ENCODE data around the gene WRNIP1.

DNA sequence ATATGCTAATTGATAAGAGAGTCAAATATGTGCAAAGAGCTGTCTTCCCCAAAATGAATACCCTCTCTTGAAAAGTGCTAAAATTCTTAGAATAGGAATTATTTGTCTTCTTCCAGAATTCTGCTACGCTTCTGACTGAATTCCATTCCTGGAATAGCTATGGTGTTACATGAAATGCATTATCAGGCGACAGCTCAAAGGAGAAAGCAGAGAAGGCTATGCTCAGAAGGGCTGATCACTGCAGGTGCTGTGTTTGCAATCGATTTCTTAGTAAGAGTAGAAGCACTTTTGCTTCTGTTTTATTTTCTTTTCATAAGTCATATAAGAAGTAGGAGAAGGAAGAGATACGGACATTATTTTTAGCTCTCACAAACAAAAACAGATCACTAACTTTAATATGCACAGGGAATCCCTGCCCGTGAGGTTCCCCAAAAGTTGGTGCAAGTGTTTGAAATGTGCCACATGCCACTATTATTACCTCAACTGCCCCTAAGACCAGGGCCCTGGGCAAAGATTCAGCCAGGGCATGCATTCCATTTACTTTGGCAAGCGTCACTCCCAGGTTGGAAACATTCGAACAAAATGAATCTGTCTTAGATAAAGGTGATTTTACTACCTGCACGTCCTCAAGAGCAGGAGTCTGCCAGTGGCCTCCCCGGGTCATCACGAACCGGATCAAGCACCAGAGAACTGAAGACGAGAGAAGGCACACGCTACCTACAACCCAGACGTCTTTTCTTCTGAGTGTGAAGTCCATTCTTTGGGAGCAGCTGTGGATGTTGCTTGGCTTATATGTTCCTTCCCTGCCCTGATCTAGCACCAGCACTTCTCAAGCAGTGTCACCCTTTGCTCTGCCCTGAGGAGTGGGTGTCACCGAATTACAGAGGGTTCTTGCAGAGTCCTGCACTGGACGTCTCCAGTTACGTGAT lies 21.6 kb upstream of the WRNIP1 start:
- TF ChIP-seq POLR2A (IDR thresholded peaks at IDR 0.05) (no peak), POLR2AphosphoS5 (IDR thresholded peaks at IDR 0.05) (no peak), EP300 (IDR thresholded peaks at IDR 0.05) (no peak)
- TF ChIP-seq, protein P1, sequence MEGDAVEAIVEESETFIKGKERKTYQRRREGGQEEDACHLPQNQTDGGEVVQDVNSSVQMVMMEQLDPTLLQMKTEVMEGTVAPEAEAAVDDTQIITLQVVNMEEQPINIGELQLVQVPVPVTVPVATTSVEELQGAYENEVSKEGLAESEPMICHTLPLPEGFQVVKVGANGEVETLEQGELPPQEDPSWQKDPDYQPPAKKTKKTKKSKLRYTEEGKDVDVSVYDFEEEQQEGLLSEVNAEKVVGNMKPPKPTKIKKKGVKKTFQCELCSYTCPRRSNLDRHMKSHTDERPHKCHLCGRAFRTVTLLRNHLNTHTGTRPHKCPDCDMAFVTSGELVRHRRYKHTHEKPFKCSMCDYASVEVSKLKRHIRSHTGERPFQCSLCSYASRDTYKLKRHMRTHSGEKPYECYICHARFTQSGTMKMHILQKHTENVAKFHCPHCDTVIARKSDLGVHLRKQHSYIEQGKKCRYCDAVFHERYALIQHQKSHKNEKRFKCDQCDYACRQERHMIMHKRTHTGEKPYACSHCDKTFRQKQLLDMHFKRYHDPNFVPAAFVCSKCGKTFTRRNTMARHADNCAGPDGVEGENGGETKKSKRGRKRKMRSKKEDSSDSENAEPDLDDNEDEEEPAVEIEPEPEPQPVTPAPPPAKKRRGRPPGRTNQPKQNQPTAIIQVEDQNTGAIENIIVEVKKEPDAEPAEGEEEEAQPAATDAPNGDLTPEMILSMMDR (IDR thresholded peaks at IDR 0.05) = no peak
